ENCODE measurements around the gene LRRC75B. TPM values are rescaled to one million over a fixed set of nuclear protein-coding genes. Genes with fewer than 3 reads are reported as not detected.
A peak's percentile ranks its signal among the peaks of the same experiment; 100 is the strongest.
"Not testable (repeated sequence)": the region's sequence is repeated elsewhere in the genome, so short reads cannot be mapped to it uniquely, and the experiment has no call there.

LRRC75B gene
- total RNA-seq, 1 donor from 2014 or later = 10.3 TPM

GRCh38 chr22:24629069-24629468 is 36.2 kb upstream of the LRRC75B start:
- not testable (repeated sequence) for H3K4me3 Mint-ChIP-seq (ENCODE audit: unreplicated experiment); H3K36me3 Mint-ChIP-seq (ENCODE audit: unreplicated experiment); H3K27ac Mint-ChIP-seq (ENCODE audit: unreplicated experiment); H3K9me3 Mint-ChIP-seq (ENCODE audit: unreplicated experiment); DNase-seq (ENCODE audit: extremely low spot score, unreplicated experiment); H3K27me3 Mint-ChIP-seq (ENCODE audit: unreplicated experiment)
- TF ChIP-seq CTCF (IDR thresholded peaks at IDR 0.05) = peak; percentile 44
- peaks cover 14% of the 10 kb centered on the region for H3K4me1 Mint-ChIP-seq (ENCODE audit: unreplicated experiment)

- not testable (repeated sequence) for H3K36me3 Mint-ChIP-seq (ENCODE audit: unreplicated experiment); H3K27ac Mint-ChIP-seq (ENCODE audit: unreplicated experiment); H3K27me3 Mint-ChIP-seq (ENCODE audit: unreplicated experiment); H3K4me1 Mint-ChIP-seq (ENCODE audit: unreplicated experiment); H3K9me3 Mint-ChIP-seq (ENCODE audit: unreplicated experiment); DNase-seq (ENCODE audit: extremely low spot score, unreplicated experiment); H3K4me3 Mint-ChIP-seq (ENCODE audit: unreplicated experiment)
Measured at GRCh38 chr22:24627911-24628310, 35.0 kb upstream of the LRRC75B start.

GRCh38 chr22:24622596-24622995 is 29.7 kb upstream of the LRRC75B start:
- H3K27ac Mint-ChIP-seq (ENCODE audit: unreplicated experiment); H3K27me3 Mint-ChIP-seq (ENCODE audit: unreplicated experiment); H3K4me3 Mint-ChIP-seq (ENCODE audit: unreplicated experiment); H3K36me3 Mint-ChIP-seq (ENCODE audit: unreplicated experiment); H3K9me3 Mint-ChIP-seq (ENCODE audit: unreplicated experiment); DNase-seq (ENCODE audit: extremely low spot score, unreplicated experiment); H3K4me1 Mint-ChIP-seq (ENCODE audit: unreplicated experiment): not testable (repeated sequence)

GRCh38 chr22:24621244-24621643 is 28.4 kb upstream of the LRRC75B start:
- DNase-seq (ENCODE audit: extremely low spot score, unreplicated experiment); H3K36me3 Mint-ChIP-seq (ENCODE audit: unreplicated experiment); H3K4me3 Mint-ChIP-seq (ENCODE audit: unreplicated experiment); H3K27ac Mint-ChIP-seq (ENCODE audit: unreplicated experiment); H3K4me1 Mint-ChIP-seq (ENCODE audit: unreplicated experiment); H3K27me3 Mint-ChIP-seq (ENCODE audit: unreplicated experiment); H3K9me3 Mint-ChIP-seq (ENCODE audit: unreplicated experiment): not testable (repeated sequence)

- not testable (repeated sequence) for H3K27me3 Mint-ChIP-seq (ENCODE audit: unreplicated experiment); H3K36me3 Mint-ChIP-seq (ENCODE audit: unreplicated experiment); DNase-seq (ENCODE audit: extremely low spot score, unreplicated experiment); H3K4me3 Mint-ChIP-seq (ENCODE audit: unreplicated experiment); H3K9me3 Mint-ChIP-seq (ENCODE audit: unreplicated experiment); H3K27ac Mint-ChIP-seq (ENCODE audit: unreplicated experiment); H3K4me1 Mint-ChIP-seq (ENCODE audit: unreplicated experiment)
Measured at GRCh38 chr22:24614794-24615193, 21.9 kb upstream of the LRRC75B start.

GRCh38 chr22:24609888-24610287 is 17.0 kb upstream of the LRRC75B start:
- H3K27me3 Mint-ChIP-seq (ENCODE audit: unreplicated experiment); H3K4me1 Mint-ChIP-seq (ENCODE audit: unreplicated experiment); DNase-seq (ENCODE audit: extremely low spot score, unreplicated experiment); H3K9me3 Mint-ChIP-seq (ENCODE audit: unreplicated experiment); H3K4me3 Mint-ChIP-seq (ENCODE audit: unreplicated experiment); H3K36me3 Mint-ChIP-seq (ENCODE audit: unreplicated experiment); H3K27ac Mint-ChIP-seq (ENCODE audit: unreplicated experiment): not testable (repeated sequence)

GRCh38 chr22:24608327-24608726 is 15.5 kb upstream of the LRRC75B start:
- not testable (repeated sequence) for H3K9me3 Mint-ChIP-seq (ENCODE audit: unreplicated experiment); H3K4me3 Mint-ChIP-seq (ENCODE audit: unreplicated experiment); H3K36me3 Mint-ChIP-seq (ENCODE audit: unreplicated experiment); H3K27me3 Mint-ChIP-seq (ENCODE audit: unreplicated experiment); DNase-seq (ENCODE audit: extremely low spot score, unreplicated experiment); H3K27ac Mint-ChIP-seq (ENCODE audit: unreplicated experiment)
- peaks cover 11% of the 10 kb centered on the region for H3K4me1 Mint-ChIP-seq (ENCODE audit: unreplicated experiment)

- H3K4me3 Mint-ChIP-seq (ENCODE audit: unreplicated experiment); H3K9me3 Mint-ChIP-seq (ENCODE audit: unreplicated experiment); H3K27me3 Mint-ChIP-seq (ENCODE audit: unreplicated experiment); H3K27ac Mint-ChIP-seq (ENCODE audit: unreplicated experiment); H3K36me3 Mint-ChIP-seq (ENCODE audit: unreplicated experiment); DNase-seq (ENCODE audit: extremely low spot score, unreplicated experiment): not testable (repeated sequence)
- peaks cover 13% of the 10 kb centered on the region for H3K4me1 Mint-ChIP-seq (ENCODE audit: unreplicated experiment)
Measured at GRCh38 chr22:24607429-24607983, 14.6 kb upstream of the LRRC75B start.

- H3K4me3 Mint-ChIP-seq (ENCODE audit: unreplicated experiment); DNase-seq (ENCODE audit: extremely low spot score, unreplicated experiment); H3K9me3 Mint-ChIP-seq (ENCODE audit: unreplicated experiment); H3K27me3 Mint-ChIP-seq (ENCODE audit: unreplicated experiment); H3K36me3 Mint-ChIP-seq (ENCODE audit: unreplicated experiment): not testable (repeated sequence)
- H3K4me1 Mint-ChIP-seq (ENCODE audit: unreplicated experiment) = peaks cover 13% of the 10 kb centered on the region
- peak overlapping the region; percentile 27 for H3K27ac Mint-ChIP-seq (ENCODE audit: unreplicated experiment)
Measured at GRCh38 chr22:24606340-24606739, 13.5 kb upstream of the LRRC75B start.
